Ishikawa (cell line): Measurements from ENCODE around the gene STX8.

Source experiments
- CREB1 ChIP-seq: IDR thresholded peaks from 2 replicates; pipeline ENCODE4 v1.6.1; 2012; ENCODE audit warnings: low read depth
- TEAD4 ChIP-seq: IDR thresholded peaks from 2 replicates; pipeline ENCODE4 v1.6.1; 2012
- YY1 ChIP-seq: IDR thresholded peaks from 2 replicates; pipeline ENCODE4 v1.6.1; 2012; ENCODE audit warnings: low read depth
- TF ChIP-seq, protein P1 (sequence below): IDR thresholded peaks from 2 replicates; pipeline ENCODE4 v1.6.1; 2012; ENCODE audit warnings: low read depth, mild to moderate bottlenecking

DNA sequence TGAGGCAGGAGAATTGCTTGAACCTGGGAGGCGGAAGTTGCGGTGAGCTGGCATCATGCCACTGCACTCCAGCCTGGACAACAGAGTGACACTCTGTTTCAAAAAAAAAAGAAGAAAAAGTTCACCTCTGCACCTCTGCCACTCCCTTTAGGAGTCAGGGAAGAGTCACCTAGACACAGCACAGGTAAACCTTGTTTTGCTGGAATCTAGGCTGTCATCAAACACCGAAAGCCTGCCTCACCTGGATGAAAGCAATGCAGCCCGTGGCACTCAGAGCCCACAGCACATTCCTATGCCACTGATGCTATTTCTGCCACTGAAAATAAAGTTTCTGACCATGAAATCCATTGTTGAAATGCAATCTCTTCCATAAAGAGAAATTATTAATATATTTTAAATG lies 23.0 kb upstream of the STX8 start:
- no peak for TF ChIP-seq YY1
- TF ChIP-seq, protein P1, sequence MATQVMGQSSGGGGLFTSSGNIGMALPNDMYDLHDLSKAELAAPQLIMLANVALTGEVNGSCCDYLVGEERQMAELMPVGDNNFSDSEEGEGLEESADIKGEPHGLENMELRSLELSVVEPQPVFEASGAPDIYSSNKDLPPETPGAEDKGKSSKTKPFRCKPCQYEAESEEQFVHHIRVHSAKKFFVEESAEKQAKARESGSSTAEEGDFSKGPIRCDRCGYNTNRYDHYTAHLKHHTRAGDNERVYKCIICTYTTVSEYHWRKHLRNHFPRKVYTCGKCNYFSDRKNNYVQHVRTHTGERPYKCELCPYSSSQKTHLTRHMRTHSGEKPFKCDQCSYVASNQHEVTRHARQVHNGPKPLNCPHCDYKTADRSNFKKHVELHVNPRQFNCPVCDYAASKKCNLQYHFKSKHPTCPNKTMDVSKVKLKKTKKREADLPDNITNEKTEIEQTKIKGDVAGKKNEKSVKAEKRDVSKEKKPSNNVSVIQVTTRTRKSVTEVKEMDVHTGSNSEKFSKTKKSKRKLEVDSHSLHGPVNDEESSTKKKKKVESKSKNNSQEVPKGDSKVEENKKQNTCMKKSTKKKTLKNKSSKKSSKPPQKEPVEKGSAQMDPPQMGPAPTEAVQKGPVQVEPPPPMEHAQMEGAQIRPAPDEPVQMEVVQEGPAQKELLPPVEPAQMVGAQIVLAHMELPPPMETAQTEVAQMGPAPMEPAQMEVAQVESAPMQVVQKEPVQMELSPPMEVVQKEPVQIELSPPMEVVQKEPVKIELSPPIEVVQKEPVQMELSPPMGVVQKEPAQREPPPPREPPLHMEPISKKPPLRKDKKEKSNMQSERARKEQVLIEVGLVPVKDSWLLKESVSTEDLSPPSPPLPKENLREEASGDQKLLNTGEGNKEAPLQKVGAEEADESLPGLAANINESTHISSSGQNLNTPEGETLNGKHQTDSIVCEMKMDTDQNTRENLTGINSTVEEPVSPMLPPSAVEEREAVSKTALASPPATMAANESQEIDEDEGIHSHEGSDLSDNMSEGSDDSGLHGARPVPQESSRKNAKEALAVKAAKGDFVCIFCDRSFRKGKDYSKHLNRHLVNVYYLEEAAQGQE: no peak
- TF ChIP-seq CREB1: no peak
- TF ChIP-seq TEAD4: no peak
